Mammary epithelial cell (primary cell): ENCODE measurements around the gene AGR3.

Experiments used
- CTCF ChIP-seq, 2 donors: IDR thresholded peaks in 1 of 2; conservative IDR thresholded peaks in 1 of 2; 2 replicates each; pipeline ENCODE4 v1.5.1; 2011 to 2012; ENCODE audit warnings: inconsistent platforms in 2 of 2, low read length in 2 of 2, mild to moderate bottlenecking in 2 of 2, control low read depth in 1 of 2, low read depth in 1 of 2; ENCODE audit not compliant: insufficient read depth in 1 of 2; ENCODE audit errors: extremely low read depth in 1 of 2
- EZH2 ChIP-seq: IDR thresholded peaks from 2 replicates; pipeline ENCODE4 v1.6.1; 2012; ENCODE audit warnings: low read length, inconsistent platforms, borderline replicate concordance

- TF ChIP-seq EZH2, result no peak
- TF ChIP-seq CTCF (conservative IDR thresholded peaks at IDR 0.05 in 1 of 2, IDR thresholded peaks at IDR 0.05 in 1 of 2; ENCODE audit: extremely low read depth in 1 of 2, insufficient read depth in 1 of 2, low read depth in 1 of 2, low read length in 2 of 2), result no peak
These were observed 63.1 kb downstream of the AGR3 start for GRCh38 chr7:16818732-16819131.
